ENCODE measurements around the gene MAPK8IP3.
A peak's percentile ranks its signal among the peaks of the same experiment; 100 is the strongest.

GRCh38 chr16:1706386-1707192 lies 594 bp downstream of the MAPK8IP3 start:
- TF ChIP-seq ZFX (CRISPR knock-in tag; IDR thresholded peaks at IDR 0.05) (peak; percentile 23; the same call in 1 of the 2 replicates), CBX1 (IDR thresholded peaks at IDR 0.05; ENCODE audit: low read depth) (no peak), PHTF2 (CRISPR knock-in tag; IDR thresholded peaks at IDR 0.05) (no peak), SRF (CRISPR knock-in tag; IDR thresholded peaks at IDR 0.05) (no peak), MAX (CRISPR knock-in tag; IDR thresholded peaks at IDR 0.05) (peak; percentile 69), SAP30 (IDR thresholded peaks at IDR 0.05; ENCODE audit: borderline replicate concordance, insufficient read depth, low read depth, low read length, poor library complexity, severe bottlenecking) (peak; percentile 29), PML (IDR thresholded peaks at IDR 0.05; ENCODE audit: low read length) (no peak), ZNF274 (IDR thresholded peaks at IDR 0.05; ENCODE audit: borderline replicate concordance, low read depth, low read length) (no peak), ZNF174 (CRISPR knock-in tag; IDR thresholded peaks at IDR 0.05) (no peak), CEBPB (tag; IDR thresholded peaks at IDR 0.05) (no peak), SMARCC2 (IDR thresholded peaks at IDR 0.05; ENCODE audit: low read depth) (no peak), CHCHD3 (CRISPR knock-in tag; IDR thresholded peaks at IDR 0.05) (no peak), CTCF (IDR thresholded peaks at IDR 0.05 in 2 of 3, conservative IDR thresholded peaks at IDR 0.05 in 1 of 3; ENCODE audit: insufficient read depth in 2 of 3, low read depth in 1 of 3, low read length in 3 of 3) (no peak)
